GM18868 (cell line): ENCODE measurements around the gene CDK5R1.

Experiments
- ATAC-seq: cut with Tn5 transposase; IDR thresholded peaks from one replicate; pipeline ENCODE4 v1.9.1; 2021; ENCODE audit warnings: mild to moderate bottlenecking, moderate library complexity; ENCODE audit not compliant: unreplicated experiment

Gene CDK5R1

GRCh38 chr17:32492264-32492589 is 5.4 kb downstream of the CDK5R1 start:
- ATAC-seq: no peak

GRCh38 chr17:32492648-32493289 is 6.0 kb downstream of the CDK5R1 start:
- no peak for ATAC-seq

- no peak for ATAC-seq
Observed at GRCh38 chr17:32493571-32493970, 6.8 kb downstream of the CDK5R1 start.

- no peak for ATAC-seq
Observed at GRCh38 chr17:32493976-32494513, 7.3 kb downstream of the CDK5R1 start.

- ATAC-seq: no peak
Observed at GRCh38 chr17:32494621-32495358, 8.0 kb downstream of the CDK5R1 start.

- ATAC-seq: no peak
Observed at GRCh38 chr17:32495359-32496231, 8.8 kb downstream of the CDK5R1 start.

- no peak for ATAC-seq
Observed at GRCh38 chr17:32496395-32497073, 9.7 kb downstream of the CDK5R1 start.

- no peak for ATAC-seq
Observed at GRCh38 chr17:32497431-32498205, 10.8 kb downstream of the CDK5R1 start.

GRCh38 chr17:32498391-32498790 is 11.6 kb downstream of the CDK5R1 start:
- no peak for ATAC-seq

- ATAC-seq: no peak
Observed at GRCh38 chr17:32502013-32502412, 15.2 kb downstream of the CDK5R1 start.

- ATAC-seq: no peak
Observed at GRCh38 chr17:32502710-32503109, 15.9 kb downstream of the CDK5R1 start.

GRCh38 chr17:32503251-32504165 is 16.7 kb downstream of the CDK5R1 start:
- ATAC-seq: peak; percentile 93

- no peak for ATAC-seq
Observed at GRCh38 chr17:32504166-32504990, 17.6 kb downstream of the CDK5R1 start.

- ATAC-seq: no peak
Observed at GRCh38 chr17:32508926-32509325, 22.1 kb downstream of the CDK5R1 start.

- ATAC-seq: no peak
Observed at GRCh38 chr17:32510466-32510865, 23.7 kb downstream of the CDK5R1 start.

- no peak for ATAC-seq
Observed at GRCh38 chr17:32512328-32512727, 25.5 kb downstream of the CDK5R1 start.

GRCh38 chr17:32513579-32513978 is 26.8 kb downstream of the CDK5R1 start:
- ATAC-seq: no peak

GRCh38 chr17:32514606-32515005 is 27.8 kb downstream of the CDK5R1 start:
- ATAC-seq: no peak
